ENCODE data around the gene RNF125.

DNA sequence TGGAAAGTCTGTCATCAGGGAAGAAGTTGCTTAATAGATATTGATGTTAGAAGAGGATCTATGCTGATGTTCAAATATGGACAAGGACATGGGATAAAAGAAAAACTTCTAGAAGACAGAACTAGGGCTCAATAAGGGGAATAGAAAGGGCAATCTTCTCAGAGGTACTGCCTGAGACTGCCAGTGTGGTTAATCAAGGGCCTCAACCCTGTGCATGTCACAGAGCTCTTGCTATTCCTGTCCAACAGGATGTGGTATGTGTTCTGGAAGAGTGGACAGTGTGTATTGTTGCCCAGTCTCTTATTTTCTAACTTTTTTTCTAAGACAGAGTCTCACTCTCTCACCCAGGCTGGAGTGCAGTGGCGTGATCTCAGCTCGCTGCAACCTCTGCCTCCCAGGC is 27.8 kb upstream of the RNF125 start:
- TF ChIP-seq, protein P1, sequence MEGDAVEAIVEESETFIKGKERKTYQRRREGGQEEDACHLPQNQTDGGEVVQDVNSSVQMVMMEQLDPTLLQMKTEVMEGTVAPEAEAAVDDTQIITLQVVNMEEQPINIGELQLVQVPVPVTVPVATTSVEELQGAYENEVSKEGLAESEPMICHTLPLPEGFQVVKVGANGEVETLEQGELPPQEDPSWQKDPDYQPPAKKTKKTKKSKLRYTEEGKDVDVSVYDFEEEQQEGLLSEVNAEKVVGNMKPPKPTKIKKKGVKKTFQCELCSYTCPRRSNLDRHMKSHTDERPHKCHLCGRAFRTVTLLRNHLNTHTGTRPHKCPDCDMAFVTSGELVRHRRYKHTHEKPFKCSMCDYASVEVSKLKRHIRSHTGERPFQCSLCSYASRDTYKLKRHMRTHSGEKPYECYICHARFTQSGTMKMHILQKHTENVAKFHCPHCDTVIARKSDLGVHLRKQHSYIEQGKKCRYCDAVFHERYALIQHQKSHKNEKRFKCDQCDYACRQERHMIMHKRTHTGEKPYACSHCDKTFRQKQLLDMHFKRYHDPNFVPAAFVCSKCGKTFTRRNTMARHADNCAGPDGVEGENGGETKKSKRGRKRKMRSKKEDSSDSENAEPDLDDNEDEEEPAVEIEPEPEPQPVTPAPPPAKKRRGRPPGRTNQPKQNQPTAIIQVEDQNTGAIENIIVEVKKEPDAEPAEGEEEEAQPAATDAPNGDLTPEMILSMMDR (IDR thresholded peaks at IDR 0.05): no peak
- TF ChIP-seq POLR2A (IDR thresholded peaks at IDR 0.05): no peak
